Gastroesophageal sphincter (tissue), 3 donors: ENCODE measurements around the gene SLC7A1.

Source experiments
- EP300 ChIP-seq: sonication (generic); formaldehyde crosslinking; IDR thresholded peaks from one replicate; pipeline ENCODE4 v1.6.1; 2017; ENCODE audit warnings: antibody characterized with exemption, mild to moderate bottlenecking
- POLR2A ChIP-seq, 2 donors: fragments of 450-650 bp; IDR thresholded peaks; one replicate each; pipeline ENCODE4 v1.6.1; 2017; ENCODE audit warnings: antibody characterized with exemption in 2 of 2, mild to moderate bottlenecking in 2 of 2, moderate library complexity in 1 of 2
- TF ChIP-seq, protein P1 (sequence below), 4 experiments: fragments of 200-600 bp in 2 of 4; fragments of 450-650 bp in 2 of 4; sonication (generic) in 1 of 4; IDR thresholded peaks; one replicate each; pipeline ENCODE4 v1.5.1; 2017 to 2019; ENCODE audit warnings: antibody characterized with exemption in 4 of 4, mild to moderate bottlenecking in 2 of 4, moderate library complexity in 2 of 4

DNA sequence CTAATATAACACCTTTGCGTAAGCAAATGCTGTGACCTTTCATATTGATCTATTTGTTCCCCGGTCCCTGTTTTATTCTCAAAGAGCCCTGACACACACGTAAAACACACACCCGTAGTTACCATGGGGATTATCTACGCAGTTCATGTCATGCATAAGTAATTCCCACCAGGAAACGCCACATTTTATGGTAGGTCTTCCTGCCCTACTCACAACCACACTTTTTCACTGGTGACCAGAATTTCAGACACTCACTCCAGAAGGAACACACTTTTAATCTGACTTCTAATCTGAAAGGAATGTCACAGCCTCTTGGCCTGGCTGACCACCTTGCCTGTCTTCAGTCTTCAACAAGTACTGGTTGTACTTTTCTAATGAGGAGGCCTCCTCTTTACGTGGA is 46.8 kb downstream of the SLC7A1 start:
- TF ChIP-seq POLR2A (IDR thresholded peaks at IDR 0.05) = no peak
- TF ChIP-seq, protein P1, sequence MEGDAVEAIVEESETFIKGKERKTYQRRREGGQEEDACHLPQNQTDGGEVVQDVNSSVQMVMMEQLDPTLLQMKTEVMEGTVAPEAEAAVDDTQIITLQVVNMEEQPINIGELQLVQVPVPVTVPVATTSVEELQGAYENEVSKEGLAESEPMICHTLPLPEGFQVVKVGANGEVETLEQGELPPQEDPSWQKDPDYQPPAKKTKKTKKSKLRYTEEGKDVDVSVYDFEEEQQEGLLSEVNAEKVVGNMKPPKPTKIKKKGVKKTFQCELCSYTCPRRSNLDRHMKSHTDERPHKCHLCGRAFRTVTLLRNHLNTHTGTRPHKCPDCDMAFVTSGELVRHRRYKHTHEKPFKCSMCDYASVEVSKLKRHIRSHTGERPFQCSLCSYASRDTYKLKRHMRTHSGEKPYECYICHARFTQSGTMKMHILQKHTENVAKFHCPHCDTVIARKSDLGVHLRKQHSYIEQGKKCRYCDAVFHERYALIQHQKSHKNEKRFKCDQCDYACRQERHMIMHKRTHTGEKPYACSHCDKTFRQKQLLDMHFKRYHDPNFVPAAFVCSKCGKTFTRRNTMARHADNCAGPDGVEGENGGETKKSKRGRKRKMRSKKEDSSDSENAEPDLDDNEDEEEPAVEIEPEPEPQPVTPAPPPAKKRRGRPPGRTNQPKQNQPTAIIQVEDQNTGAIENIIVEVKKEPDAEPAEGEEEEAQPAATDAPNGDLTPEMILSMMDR (IDR thresholded peaks at IDR 0.05) = no peak
- TF ChIP-seq EP300 = no peak
